Fibroblast of villous mesenchyme (primary cell): ENCODE data around the gene INPPL1. TPM values are rescaled to one million over a fixed set of nuclear protein-coding genes. Genes with fewer than 3 reads are reported as not detected.
A peak's percentile ranks its signal among the peaks of the same experiment; 100 is the strongest.

Experiments used
- DNase-seq: peaks from one replicate; pipeline ENCODE4 v3.0.0-alpha.2; 2010; ENCODE audit warnings: low read depth
- H3K4me3 ChIP-seq: 2 replicates; pipeline ENCODE4 v1.5.1; 2011; ENCODE audit warnings: low read depth, mild to moderate bottlenecking, low read length
- total RNA-seq: library from RNA; depleted of rRNA; stranded (reverse); fragments of >200 nt; gene quantifications from 2 replicates; pipeline ENCODE4 v1.2.3, GENCODE V29; 2012
- TF ChIP-seq, protein P1 (sequence below): IDR thresholded peaks from 2 replicates; pipeline ENCODE4 v1.5.1; 2012; ENCODE audit warnings: low read depth, mild to moderate bottlenecking, low read length; ENCODE audit not compliant: insufficient read depth

The INPPL1 gene
- total RNA-seq, 1 donor: 163 TPM

DNA sequence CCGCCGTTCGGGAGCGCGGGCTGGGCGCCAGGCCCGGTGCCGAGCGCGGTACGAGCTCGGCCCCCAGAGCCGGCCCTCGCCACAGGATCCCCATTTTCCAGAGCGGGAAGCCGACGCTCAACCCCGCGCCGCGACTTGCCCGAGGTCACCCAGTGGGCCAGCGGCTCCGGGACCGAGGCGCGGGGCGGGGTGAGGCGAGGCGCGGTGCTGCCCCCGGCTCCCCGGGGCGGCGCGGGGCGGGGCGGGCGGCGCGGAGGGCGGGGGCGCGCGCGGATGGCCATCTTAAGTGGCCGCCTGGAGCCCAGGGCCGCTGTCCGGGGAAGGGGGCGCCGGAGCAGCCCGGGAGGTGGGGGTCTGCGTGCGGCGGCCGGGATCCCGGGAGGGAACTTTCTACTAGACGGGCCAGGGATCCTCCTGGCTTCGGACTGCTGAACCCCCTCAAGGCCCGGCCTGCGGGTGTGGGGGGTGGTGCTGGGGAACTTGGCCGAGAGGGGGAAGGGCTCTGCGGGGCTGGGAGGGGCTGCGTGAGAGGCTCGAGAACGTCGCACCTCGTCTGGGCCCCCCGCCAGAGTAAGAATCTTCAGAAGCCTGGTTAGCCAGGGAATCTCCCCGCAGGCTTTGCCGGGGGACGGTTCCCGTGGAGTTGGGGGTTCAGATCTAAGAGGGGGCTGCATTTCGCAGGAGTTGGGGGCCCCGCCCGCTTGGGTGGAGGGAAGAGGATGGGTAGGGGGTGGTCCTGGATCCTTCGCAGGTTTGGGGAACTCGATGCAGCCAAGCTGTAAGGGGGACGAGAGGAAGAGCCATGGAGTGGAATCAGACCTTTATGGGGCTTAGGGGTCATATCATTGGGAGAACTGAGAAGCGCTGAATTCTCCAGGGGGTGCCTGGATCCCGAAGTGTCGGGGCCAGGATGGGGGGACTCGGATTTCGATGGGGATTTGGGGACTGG is 678 bp upstream of the INPPL1 start:
- H3K4me3 ChIP-seq: peak overlapping the region; percentile 98
- peak; percentile 79 for DNase-seq
- TF ChIP-seq, protein P1, sequence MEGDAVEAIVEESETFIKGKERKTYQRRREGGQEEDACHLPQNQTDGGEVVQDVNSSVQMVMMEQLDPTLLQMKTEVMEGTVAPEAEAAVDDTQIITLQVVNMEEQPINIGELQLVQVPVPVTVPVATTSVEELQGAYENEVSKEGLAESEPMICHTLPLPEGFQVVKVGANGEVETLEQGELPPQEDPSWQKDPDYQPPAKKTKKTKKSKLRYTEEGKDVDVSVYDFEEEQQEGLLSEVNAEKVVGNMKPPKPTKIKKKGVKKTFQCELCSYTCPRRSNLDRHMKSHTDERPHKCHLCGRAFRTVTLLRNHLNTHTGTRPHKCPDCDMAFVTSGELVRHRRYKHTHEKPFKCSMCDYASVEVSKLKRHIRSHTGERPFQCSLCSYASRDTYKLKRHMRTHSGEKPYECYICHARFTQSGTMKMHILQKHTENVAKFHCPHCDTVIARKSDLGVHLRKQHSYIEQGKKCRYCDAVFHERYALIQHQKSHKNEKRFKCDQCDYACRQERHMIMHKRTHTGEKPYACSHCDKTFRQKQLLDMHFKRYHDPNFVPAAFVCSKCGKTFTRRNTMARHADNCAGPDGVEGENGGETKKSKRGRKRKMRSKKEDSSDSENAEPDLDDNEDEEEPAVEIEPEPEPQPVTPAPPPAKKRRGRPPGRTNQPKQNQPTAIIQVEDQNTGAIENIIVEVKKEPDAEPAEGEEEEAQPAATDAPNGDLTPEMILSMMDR: no peak

DNA sequence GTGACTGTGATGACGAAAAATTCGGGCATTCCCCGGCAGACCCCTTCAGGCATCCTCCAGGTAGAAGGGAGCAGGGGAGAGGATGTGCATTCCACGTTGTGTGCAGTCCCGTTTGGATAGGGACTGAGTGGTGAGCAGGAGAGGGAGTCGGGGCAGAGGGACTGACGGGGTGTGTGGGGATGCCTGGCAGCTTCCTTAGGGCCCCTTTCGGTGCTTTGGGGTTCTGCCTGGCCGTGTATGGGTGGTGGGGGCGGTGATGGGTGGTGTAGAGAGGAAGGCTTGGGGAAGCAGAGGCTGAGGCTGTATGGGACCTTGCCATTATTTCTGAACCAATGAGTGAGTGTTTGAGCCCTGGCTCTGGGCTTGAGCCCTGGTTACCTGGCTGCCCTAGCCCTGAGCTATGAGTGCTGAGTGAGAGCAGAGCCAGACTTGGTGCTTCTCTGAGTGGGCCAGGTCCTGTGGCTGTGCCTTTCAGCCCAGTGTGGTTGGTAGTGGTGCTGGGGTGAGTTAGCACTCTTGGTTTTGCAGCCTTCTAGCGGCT is 914 bp downstream of the INPPL1 start:
- H3K4me3 ChIP-seq: peak overlapping the region; percentile 98
- TF ChIP-seq, protein P1: no peak
- DNase-seq: no peak

DNA sequence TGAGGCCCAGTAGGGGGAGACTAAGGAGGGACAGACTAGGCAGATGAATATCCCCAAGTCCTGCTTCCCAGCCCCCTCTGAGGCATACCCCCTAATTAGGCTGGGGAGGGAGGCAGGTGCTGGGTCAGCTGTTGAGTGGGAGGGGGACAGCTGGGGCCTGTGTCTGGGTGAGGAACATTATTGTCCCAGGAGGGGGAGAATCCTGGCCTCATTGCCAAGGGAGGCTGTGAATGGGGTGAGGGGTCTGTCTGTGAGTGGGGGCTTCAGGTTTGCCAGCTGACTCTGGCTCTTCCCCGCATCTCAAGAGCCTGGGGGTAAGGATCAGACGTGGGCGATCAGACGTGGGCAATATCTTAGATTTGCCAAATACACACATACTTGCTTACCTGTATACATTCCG is 2.1 kb downstream of the INPPL1 start:
- no peak for DNase-seq
- TF ChIP-seq, protein P1: no peak
- no peak overlapping the region for H3K4me3 ChIP-seq

DNA sequence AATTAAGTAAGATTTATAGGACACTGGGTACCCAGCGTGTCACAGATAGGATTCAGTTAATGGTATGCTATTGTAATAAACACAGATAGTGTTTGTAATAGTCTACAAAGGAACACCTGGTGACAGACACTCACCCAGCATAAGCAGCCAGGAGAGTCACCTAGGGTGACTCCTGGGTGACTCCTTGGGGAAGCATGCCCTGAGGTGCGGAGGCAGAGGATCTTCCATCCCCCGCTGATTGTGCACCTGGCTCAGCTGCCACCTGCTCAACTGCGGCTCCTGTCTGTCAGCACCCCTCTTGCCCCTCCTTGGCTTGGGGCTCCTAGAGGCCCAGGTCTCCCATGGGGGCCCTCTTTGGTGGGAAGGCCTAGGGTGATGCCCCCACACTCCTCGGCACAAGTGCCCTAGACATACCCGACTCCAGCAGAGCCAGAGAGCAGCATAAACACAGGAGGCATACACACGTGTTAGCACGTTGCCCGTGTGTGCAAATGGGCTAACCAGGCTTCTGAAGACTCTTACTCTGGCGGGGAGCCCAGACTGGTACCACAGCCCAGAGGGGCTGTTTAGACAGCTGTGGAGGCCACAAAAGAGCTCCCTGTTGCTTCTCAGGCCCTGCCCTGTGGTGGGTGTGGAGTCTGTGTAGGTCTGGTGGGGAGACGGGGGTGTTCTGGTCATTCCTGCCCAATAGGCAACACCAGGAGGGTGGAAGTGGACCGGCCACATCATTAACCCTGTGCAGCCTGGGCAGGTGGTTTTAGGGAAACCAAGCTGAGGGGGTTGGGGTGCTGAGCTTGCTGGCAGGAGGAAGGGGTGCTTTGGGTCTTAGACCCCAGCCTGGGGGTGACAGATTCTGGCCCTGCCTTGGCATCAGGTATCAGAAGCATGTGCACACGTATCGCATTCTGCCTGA is 3.0 kb downstream of the INPPL1 start:
- TF ChIP-seq, protein P1: no peak
- H3K4me3 ChIP-seq: no peak overlapping the region
- no peak for DNase-seq

DNA sequence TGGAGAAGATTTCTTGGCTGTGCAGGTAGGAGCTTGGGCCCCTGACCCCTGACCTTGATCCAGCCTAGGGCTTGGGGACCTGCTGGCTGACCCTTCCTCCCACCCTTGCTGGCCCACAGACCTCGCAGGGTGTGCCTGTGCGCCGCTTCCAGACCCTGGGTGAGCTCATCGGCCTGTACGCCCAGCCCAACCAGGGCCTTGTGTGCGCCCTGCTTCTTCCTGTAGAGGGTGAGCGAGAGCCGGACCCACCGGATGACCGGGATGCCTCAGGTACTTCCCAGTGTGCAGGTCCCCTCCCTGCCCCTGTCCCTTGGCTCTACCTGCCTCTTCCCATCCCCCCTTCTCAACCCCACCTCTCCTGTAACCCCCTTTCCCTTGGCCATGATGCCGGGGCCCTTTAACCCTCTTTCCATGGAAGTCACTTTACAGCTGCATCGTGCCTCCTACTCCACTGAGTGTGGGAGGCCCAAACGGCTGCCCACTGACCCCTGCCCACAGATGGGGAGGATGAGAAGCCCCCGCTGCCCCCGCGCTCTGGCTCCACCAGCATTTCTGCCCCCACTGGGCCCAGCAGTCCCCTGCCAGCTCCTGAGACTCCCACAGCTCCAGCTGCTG is 3.8 kb downstream of the INPPL1 start:
- TF ChIP-seq, protein P1: no peak
- no peak for DNase-seq
- no peak overlapping the region for H3K4me3 ChIP-seq

DNA sequence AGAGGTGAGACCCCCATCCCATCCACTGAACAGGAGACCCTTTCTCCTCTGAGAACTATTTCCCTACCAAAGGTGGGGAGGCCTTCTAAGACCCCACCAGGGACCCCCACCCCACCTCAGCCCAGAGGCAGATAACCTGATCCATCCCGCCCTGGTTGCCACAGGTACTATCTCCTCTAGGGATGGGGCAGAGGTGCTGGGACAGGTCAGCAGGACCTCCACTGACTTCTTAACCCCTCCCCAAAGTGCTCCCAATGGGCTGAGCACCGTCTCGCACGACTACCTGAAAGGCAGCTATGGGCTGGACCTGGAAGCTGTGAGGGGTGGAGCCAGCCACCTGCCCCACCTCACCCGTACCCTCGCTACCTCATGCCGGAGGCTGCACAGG is 4.3 kb downstream of the INPPL1 start:
- TF ChIP-seq, protein P1: no peak
- no peak for DNase-seq
- H3K4me3 ChIP-seq: no peak overlapping the region
